ENCODE data around the gene CAPNS1. TPM values are rescaled to one million over a fixed set of nuclear protein-coding genes. Genes with fewer than 3 reads are reported as not detected.
A peak's percentile ranks its signal among the peaks of the same experiment; 100 is the strongest.

The CAPNS1 gene
- total and polyA plus RNA-seq, 9 of the 15 experiments (the other 6 are each of a cell fraction or from before 2014, with no cell fraction given): 77.9 to 576 (median 258) TPM

- TF ChIP-seq, protein P1, sequence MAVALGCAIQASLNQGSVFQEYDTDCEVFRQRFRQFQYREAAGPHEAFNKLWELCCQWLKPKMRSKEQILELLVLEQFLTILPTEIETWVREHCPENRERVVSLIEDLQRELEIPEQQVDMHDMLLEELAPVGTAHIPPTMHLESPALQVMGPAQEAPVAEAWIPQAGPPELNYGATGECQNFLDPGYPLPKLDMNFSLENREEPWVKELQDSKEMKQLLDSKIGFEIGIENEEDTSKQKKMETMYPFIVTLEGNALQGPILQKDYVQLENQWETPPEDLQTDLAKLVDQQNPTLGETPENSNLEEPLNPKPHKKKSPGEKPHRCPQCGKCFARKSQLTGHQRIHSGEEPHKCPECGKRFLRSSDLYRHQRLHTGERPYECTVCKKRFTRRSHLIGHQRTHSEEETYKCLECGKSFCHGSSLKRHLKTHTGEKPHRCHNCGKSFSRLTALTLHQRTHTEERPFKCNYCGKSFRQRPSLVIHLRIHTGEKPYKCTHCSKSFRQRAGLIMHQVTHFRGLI (CRISPR knock-in tag; IDR thresholded peaks at IDR 0.05): no peak
- TF ChIP-seq, protein P2, sequence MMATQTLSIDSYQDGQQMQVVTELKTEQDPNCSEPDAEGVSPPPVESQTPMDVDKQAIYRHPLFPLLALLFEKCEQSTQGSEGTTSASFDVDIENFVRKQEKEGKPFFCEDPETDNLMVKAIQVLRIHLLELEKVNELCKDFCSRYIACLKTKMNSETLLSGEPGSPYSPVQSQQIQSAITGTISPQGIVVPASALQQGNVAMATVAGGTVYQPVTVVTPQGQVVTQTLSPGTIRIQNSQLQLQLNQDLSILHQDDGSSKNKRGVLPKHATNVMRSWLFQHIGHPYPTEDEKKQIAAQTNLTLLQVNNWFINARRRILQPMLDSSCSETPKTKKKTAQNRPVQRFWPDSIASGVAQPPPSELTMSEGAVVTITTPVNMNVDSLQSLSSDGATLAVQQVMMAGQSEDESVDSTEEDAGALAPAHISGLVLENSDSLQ (IDR thresholded peaks at IDR 0.05): peak; percentile 84
- TF ChIP-seq SETDB1 (IDR thresholded peaks at IDR 0.05; ENCODE audit: low read length) (no peak), HNRNPH1 (optimal IDR thresholded peaks at IDR 0.05; ENCODE audit: low read depth, low read length) (no peak), SIN3A (IDR thresholded peaks at IDR 0.05; ENCODE audit: borderline replicate concordance in 2 of 2, control insufficient read depth in 1 of 2, low read depth in 2 of 2, low read length in 2 of 2) (peak in 1 of 2 experiments; percentile 63; a peak in 1 of 4 replicates), FOXM1 (IDR thresholded peaks at IDR 0.05; ENCODE audit: low read depth) (no peak), FOXM1 (CRISPR knock-in tag; IDR thresholded peaks at IDR 0.05; ENCODE audit: low read depth) (0 out of 2 replicates have a peak, but pooled peaks have one; percentile 48), DPF2 (IDR thresholded peaks at IDR 0.05) (peak; percentile 17; the same call in 1 of the 2 replicates), FOXK1 (CRISPR knock-in tag; IDR thresholded peaks at IDR 0.05; ENCODE audit: borderline replicate concordance) (0 out of 2 replicates have a peak, but pooled peaks have one; percentile 9), IRF1 (CRISPR knock-in tag; IDR thresholded peaks at IDR 0.05; ENCODE audit: borderline replicate concordance) (0 out of 2 replicates have a peak, but pooled peaks have one; percentile 24), CREB1 (IDR thresholded peaks at IDR 0.05) (no peak), CREB1 (CRISPR knock-in tag; IDR thresholded peaks at IDR 0.05) (no peak), ESRRB (CRISPR knock-in tag; IDR thresholded peaks at IDR 0.05; ENCODE audit: borderline replicate concordance) (no peak), ZNF695 (CRISPR knock-in tag; IDR thresholded peaks at IDR 0.05) (no peak), KLF10 (CRISPR knock-in tag; IDR thresholded peaks at IDR 0.05) (no peak), ZNF76 (CRISPR knock-in tag; IDR thresholded peaks at IDR 0.05; ENCODE audit: borderline replicate concordance) (no peak), NBN (IDR thresholded peaks at IDR 0.05; ENCODE audit: low read depth) (no peak)
- TF ChIP-seq, protein P3, sequence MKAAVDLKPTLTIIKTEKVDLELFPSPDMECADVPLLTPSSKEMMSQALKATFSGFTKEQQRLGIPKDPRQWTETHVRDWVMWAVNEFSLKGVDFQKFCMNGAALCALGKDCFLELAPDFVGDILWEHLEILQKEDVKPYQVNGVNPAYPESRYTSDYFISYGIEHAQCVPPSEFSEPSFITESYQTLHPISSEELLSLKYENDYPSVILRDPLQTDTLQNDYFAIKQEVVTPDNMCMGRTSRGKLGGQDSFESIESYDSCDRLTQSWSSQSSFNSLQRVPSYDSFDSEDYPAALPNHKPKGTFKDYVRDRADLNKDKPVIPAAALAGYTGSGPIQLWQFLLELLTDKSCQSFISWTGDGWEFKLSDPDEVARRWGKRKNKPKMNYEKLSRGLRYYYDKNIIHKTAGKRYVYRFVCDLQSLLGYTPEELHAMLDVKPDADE (conservative IDR thresholded peaks at IDR 0.05; ENCODE audit: control insufficient read depth, low read depth, low read length): peak; percentile 49; the same call in 1 of the 2 replicates
- TF ChIP-seq, protein P4, sequence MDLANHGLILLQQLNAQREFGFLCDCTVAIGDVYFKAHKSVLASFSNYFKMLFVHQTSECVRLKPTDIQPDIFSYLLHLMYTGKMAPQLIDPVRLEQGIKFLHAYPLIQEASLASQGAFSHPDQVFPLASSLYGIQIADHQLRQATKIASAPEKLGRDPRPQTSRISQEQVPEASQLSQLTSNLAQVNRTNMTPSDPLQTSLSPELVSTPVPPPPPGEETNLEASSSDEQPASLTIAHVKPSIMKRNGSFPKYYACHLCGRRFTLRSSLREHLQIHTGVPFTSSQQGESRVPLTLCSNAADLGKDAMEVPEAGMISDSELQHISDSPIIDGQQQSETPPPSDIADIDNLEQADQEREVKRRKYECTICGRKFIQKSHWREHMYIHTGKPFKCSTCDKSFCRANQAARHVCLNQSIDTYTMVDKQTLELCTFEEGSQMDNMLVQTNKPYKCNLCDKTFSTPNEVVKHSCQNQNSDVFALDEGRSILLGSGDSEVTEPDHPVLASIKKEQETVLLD (IDR thresholded peaks at IDR 0.05): 0 out of 2 replicates have a peak, but pooled peaks have one; percentile 14
- TF ChIP-seq, protein P5, sequence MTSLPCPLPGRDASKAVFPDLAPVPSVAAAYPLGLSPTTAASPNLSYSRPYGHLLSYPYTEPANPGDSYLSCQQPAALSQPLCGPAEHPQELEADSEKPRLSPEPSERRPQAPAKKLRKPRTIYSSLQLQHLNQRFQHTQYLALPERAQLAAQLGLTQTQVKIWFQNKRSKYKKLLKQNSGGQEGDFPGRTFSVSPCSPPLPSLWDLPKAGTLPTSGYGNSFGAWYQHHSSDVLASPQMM (CRISPR knock-in tag; IDR thresholded peaks at IDR 0.05): no peak
Observed at GRCh38 chr19:36113894-36114720, 25.8 kb upstream of the CAPNS1 start (continued).

All from K562 (cell line).